ENCODE results near the gene EEF1B2.
"Not testable (repeated sequence)": the region's sequence is repeated elsewhere in the genome, so short reads cannot be mapped to it uniquely, and the experiment has no call there.

Gene EEF1B2

GRCh38 chr2:206150168-206150567, 9.5 kb upstream of the EEF1B2 start:
- TF ChIP-seq CTCF (IDR thresholded peaks at IDR 0.05; ENCODE audit: low read depth, low read length), result no peak
- Histone ChIP-seq H3K27me3 (ENCODE audit: insufficient read depth, low read depth, severe bottlenecking) (no peaks in the 10 kb centered on the region), H3K4me3 (ENCODE audit: low read depth, low read length) (no peak overlapping the region), H3K36me3 (peaks cover 60% of the 10 kb centered on the region), H3K27ac (no peak overlapping the region), H3K9me3 (ENCODE audit: severe bottlenecking) (no peaks in the 10 kb centered on the region)
- DNase-seq, result no peak

- Histone ChIP-seq H3K4me3 (ENCODE audit: low read depth, low read length) (no peak overlapping the region), H3K9me3 (ENCODE audit: severe bottlenecking) (no peaks in the 10 kb centered on the region), H3K27ac (no peak overlapping the region), H3K36me3 (peaks cover 59% of the 10 kb centered on the region), H3K27me3 (ENCODE audit: insufficient read depth, low read depth, severe bottlenecking) (no peaks in the 10 kb centered on the region)
- TF ChIP-seq CTCF (IDR thresholded peaks at IDR 0.05; ENCODE audit: low read depth, low read length), result no peak
- DNase-seq, result no peak
These were observed 9.1 kb upstream of the EEF1B2 start for GRCh38 chr2:206150631-206151030.

- no peak for DNase-seq
- peaks cover 41% of the 10 kb centered on the region for H3K36me3 ChIP-seq
These were observed 5.5 kb upstream of the EEF1B2 start for GRCh38 chr2:206154197-206154596.

GRCh38 chr2:206157014-206157413, 2.7 kb upstream of the EEF1B2 start:
- not testable (repeated sequence) for H3K4me3 ChIP-seq (ENCODE audit: low read depth, low read length); H3K27me3 ChIP-seq (ENCODE audit: insufficient read depth, low read depth, severe bottlenecking); H3K9me3 ChIP-seq (ENCODE audit: severe bottlenecking); DNase-seq; H3K27ac ChIP-seq
- peaks cover 48% of the 10 kb centered on the region for H3K36me3 ChIP-seq

More at GRCh38 chr2:206154197-206154596, 5.5 kb upstream of the EEF1B2 start:
- TF ChIP-seq CTCF (IDR thresholded peaks at IDR 0.05; ENCODE audit: low read depth, low read length), result peak; percentile 27; the same call in 1 of the 2 replicates
- no peak overlapping the region for H3K4me3 ChIP-seq (ENCODE audit: low read depth, low read length)
- H3K27ac ChIP-seq, result no peak overlapping the region
- no peaks in the 10 kb centered on the region for H3K27me3 ChIP-seq (ENCODE audit: insufficient read depth, low read depth, severe bottlenecking)
- H3K9me3 ChIP-seq (ENCODE audit: severe bottlenecking), result no peaks in the 10 kb centered on the region

GRCh38 chr2:206158563-206159345, 941 bp upstream of the EEF1B2 start:
- peaks cover 60% of the 10 kb centered on the region for H3K36me3 ChIP-seq
- H3K27me3 ChIP-seq (ENCODE audit: insufficient read depth, low read depth, severe bottlenecking), result no peaks in the 10 kb centered on the region
- peak; percentile 27 for DNase-seq
- no peak for TF ChIP-seq CTCF (IDR thresholded peaks at IDR 0.05; ENCODE audit: low read depth, low read length)
- H3K9me3 ChIP-seq (ENCODE audit: severe bottlenecking), result no peaks in the 10 kb centered on the region
- H3K4me3 ChIP-seq (ENCODE audit: low read depth, low read length), result peak overlapping the region; percentile 91
- peak overlapping the region; percentile 94 for H3K27ac ChIP-seq

GRCh38 chr2:206160125-206160806, 571 bp downstream of the EEF1B2 start:
- peak overlapping the region; percentile 91 for H3K4me3 ChIP-seq (ENCODE audit: low read depth, low read length)
- H3K36me3 ChIP-seq, result peaks cover 62% of the 10 kb centered on the region
- H3K9me3 ChIP-seq (ENCODE audit: severe bottlenecking), result no peaks in the 10 kb centered on the region
- no peak for TF ChIP-seq CTCF (IDR thresholded peaks at IDR 0.05; ENCODE audit: low read depth, low read length)
- DNase-seq, result no peak
- H3K27me3 ChIP-seq (ENCODE audit: insufficient read depth, low read depth, severe bottlenecking), result no peaks in the 10 kb centered on the region
- H3K27ac ChIP-seq, result peak overlapping the region; percentile 94

Data from WERI-Rb-1 (cell line).